Breast epithelium (tissue), 4 donors: Measurements from ENCODE around the gene CPNE2. TPM values are rescaled to one million over a fixed set of nuclear protein-coding genes. Genes with fewer than 3 reads are reported as not detected.

Experiments used
- DNase-seq, 2 donors: peaks; one replicate each; pipeline ENCODE4 v3.0.0-alpha.2; 2019; ENCODE audit warnings: low spot score in 2 of 2
- H3K27ac ChIP-seq, 2 donors: fragments of 200-600 bp; sonication (generic) in 1 of 2; one replicate each; pipeline ENCODE4 v1.5.1; 2016 to 2019; ENCODE audit warnings: mild to moderate bottlenecking in 1 of 2
- H3K27me3 ChIP-seq, 2 donors: fragments of 200-600 bp; sonication (generic) in 1 of 2; one replicate each; pipeline versions ENCODE4 v1.5.1 to v1.6.0; 2017 to 2019; ENCODE audit warnings: control low read depth in 1 of 2, mild to moderate bottlenecking in 1 of 2
- H3K36me3 ChIP-seq: fragments of 200-600 bp; one replicate; pipeline ENCODE4 v1.5.1; 2019
- H3K4me1 ChIP-seq, 2 donors: fragments of 200-600 bp; sonication (generic); one replicate each; pipeline ENCODE4 v1.5.1; 2016 to 2019; ENCODE audit warnings: control low read depth in 1 of 2
- H3K4me3 ChIP-seq, 3 donors: fragments of 200-600 bp; sonication (generic); 1 replicate in 2 of 3; 2 replicates in 1 of 3; pipeline ENCODE4 v1.5.1; 2016 to 2019; ENCODE audit warnings: mild to moderate bottlenecking in 3 of 3, moderate library complexity in 2 of 3
- H3K9me3 ChIP-seq, 2 donors: fragments of 200-600 bp; sonication (generic) in 1 of 2; one replicate each; pipeline ENCODE4 v1.5.1; 2016 to 2019; ENCODE audit warnings: control low read depth in 1 of 2
- POLR2A ChIP-seq: fragments of 450-650 bp; IDR thresholded peaks from one replicate; pipeline ENCODE4 v1.6.1; 2016; ENCODE audit warnings: antibody characterized with exemption, mild to moderate bottlenecking, moderate library complexity
- POLR2AphosphoS5 ChIP-seq, 3 donors: sonication (generic); formaldehyde crosslinking; IDR thresholded peaks; one replicate each; pipeline ENCODE4 v1.6.1; 2017; ENCODE audit warnings: antibody characterized with exemption in 3 of 3
- intact Hi-C: fragments of 100-400 bp; cut with DNase I; formaldehyde crosslinking; loops from one replicate; pipeline ENCODE4 v1.15.1; 2023; ENCODE audit warnings: low total_unique reads
- total RNA-seq, 3 donors: library from RNA; depleted of rRNA; stranded (reverse); fragments of >200 nt; gene quantifications; one replicate each; pipeline ENCODE4 v1.1.0, GENCODE V29; 2016
- TF ChIP-seq, protein P1 (sequence below), 3 donors: fragments of 450-650 bp; IDR thresholded peaks; one replicate each; pipeline ENCODE4 v1.5.1; 2016 to 2017; ENCODE audit warnings: antibody characterized with exemption in 3 of 3, mild to moderate bottlenecking in 3 of 3, moderate library complexity in 3 of 3

CPNE2 gene
- total RNA-seq, 3 donors from 2014 or later = 13.9 to 56.5 (median 26.5) TPM

GRCh38 chr16:57159447-57159846, 67.1 kb downstream of the CPNE2 start:
- intact Hi-C loops = no loop called here
- Histone ChIP-seq H3K9me3 (no peaks in the 10 kb centered on the region), H3K27me3 (no peaks in the 10 kb centered on the region), H3K4me3 (no peak overlapping the region), H3K36me3 (peaks cover 3% of the 10 kb centered on the region), H3K4me1 (no peaks in the 10 kb centered on the region), H3K27ac (no peak overlapping the region)
- DNase-seq = no peak
- TF ChIP-seq POLR2A = no peak
- TF ChIP-seq, protein P1, sequence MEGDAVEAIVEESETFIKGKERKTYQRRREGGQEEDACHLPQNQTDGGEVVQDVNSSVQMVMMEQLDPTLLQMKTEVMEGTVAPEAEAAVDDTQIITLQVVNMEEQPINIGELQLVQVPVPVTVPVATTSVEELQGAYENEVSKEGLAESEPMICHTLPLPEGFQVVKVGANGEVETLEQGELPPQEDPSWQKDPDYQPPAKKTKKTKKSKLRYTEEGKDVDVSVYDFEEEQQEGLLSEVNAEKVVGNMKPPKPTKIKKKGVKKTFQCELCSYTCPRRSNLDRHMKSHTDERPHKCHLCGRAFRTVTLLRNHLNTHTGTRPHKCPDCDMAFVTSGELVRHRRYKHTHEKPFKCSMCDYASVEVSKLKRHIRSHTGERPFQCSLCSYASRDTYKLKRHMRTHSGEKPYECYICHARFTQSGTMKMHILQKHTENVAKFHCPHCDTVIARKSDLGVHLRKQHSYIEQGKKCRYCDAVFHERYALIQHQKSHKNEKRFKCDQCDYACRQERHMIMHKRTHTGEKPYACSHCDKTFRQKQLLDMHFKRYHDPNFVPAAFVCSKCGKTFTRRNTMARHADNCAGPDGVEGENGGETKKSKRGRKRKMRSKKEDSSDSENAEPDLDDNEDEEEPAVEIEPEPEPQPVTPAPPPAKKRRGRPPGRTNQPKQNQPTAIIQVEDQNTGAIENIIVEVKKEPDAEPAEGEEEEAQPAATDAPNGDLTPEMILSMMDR (IDR thresholded peaks at IDR 0.05) = no peak
- TF ChIP-seq POLR2AphosphoS5 (IDR thresholded peaks at IDR 0.05) = no peak

GRCh38 chr16:57163842-57164241, 71.5 kb downstream of the CPNE2 start:
- peaks cover 3% of the 10 kb centered on the region for H3K36me3 ChIP-seq
- no peak overlapping the region for H3K4me3 ChIP-seq
- no peaks in the 10 kb centered on the region for H3K4me1 ChIP-seq
- no peak for DNase-seq
- intact Hi-C loops = no loop called here
- no peaks in the 10 kb centered on the region for H3K9me3 ChIP-seq
- H3K27ac ChIP-seq = no peak overlapping the region
- no peak for TF ChIP-seq POLR2AphosphoS5 (IDR thresholded peaks at IDR 0.05)
- TF ChIP-seq, protein P1 (IDR thresholded peaks at IDR 0.05) = no peak
- TF ChIP-seq POLR2A = no peak
- H3K27me3 ChIP-seq = no peaks in the 10 kb centered on the region

DNA sequence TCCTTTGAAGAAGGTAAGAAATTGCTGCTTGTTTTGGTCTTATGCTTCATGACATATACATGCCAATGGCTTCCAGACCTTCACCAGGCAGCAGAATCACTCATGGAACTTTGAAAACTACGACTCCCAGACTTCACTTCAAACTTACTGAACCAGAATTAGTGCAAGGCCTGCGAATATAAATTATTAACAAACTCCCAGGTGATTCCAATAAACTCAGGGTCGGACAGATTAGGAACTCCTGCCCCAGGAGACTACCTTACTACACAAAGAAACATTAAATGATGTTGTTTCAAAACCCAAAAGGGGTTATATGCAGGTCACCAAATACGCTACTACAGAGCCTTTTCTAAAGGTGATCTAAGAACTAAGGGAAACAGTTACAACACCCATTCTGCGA, 73.1 kb downstream of the CPNE2 start:
- no peak for TF ChIP-seq POLR2A
- TF ChIP-seq POLR2AphosphoS5 (IDR thresholded peaks at IDR 0.05) = no peak
- TF ChIP-seq, protein P1 (IDR thresholded peaks at IDR 0.05) = no peak
- Histone ChIP-seq H3K27me3 (no peaks in the 10 kb centered on the region), H3K9me3 (no peaks in the 10 kb centered on the region), H3K36me3 (no peaks in the 10 kb centered on the region), H3K27ac (no peak overlapping the region), H3K4me1 (no peaks in the 10 kb centered on the region), H3K4me3 (no peak overlapping the region)
- DNase-seq = no peak
- intact Hi-C loops = no loop called here

- no peak for DNase-seq
- intact Hi-C loops = loop anchor here (2.0 kb wide), 1 partner anchor 67 kb away; no protein-coding TSS in a partner anchor
- no peak overlapping the region for H3K4me3 ChIP-seq
These were observed 73.6 kb downstream of the CPNE2 start for GRCh38 chr16:57165938-57166337.

DNA sequence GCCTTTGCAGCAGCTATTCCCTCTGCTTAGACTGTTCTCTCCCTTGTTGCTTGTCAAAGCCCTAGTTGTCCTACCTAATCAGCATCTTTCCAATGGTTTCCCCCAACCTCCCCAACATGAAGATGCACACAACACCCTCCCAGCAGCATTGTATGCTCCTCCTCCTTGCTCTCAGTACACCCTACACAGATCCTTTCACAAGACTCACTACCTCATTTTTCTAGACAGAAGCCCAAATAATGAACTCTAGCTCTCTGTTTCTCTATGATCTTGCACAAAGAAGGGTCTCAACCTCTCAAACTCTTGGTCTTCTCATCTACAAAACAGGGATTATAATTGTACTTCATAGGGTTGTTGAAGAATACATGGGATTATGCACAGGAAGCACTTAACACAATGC, 74.1 kb downstream of the CPNE2 start:
- Histone ChIP-seq H3K36me3 (no peaks in the 10 kb centered on the region), H3K4me3 (no peak overlapping the region), H3K4me1 (no peaks in the 10 kb centered on the region), H3K27me3 (no peaks in the 10 kb centered on the region), H3K27ac (peak overlapping the region in 1 of 2 donors; percentile 58), H3K9me3 (no peaks in the 10 kb centered on the region)
- TF ChIP-seq POLR2A = no peak
- TF ChIP-seq, protein P1 (IDR thresholded peaks at IDR 0.05) = no peak
- TF ChIP-seq POLR2AphosphoS5 (IDR thresholded peaks at IDR 0.05) = no peak
- DNase-seq = no peak
- intact Hi-C loops = loop anchor here (2.0 kb wide), 1 partner anchor 68 kb away; no protein-coding TSS in a partner anchor

More at GRCh38 chr16:57165938-57166337, 73.6 kb downstream of the CPNE2 start:
- Histone ChIP-seq H3K9me3 (no peaks in the 10 kb centered on the region), H3K36me3 (no peaks in the 10 kb centered on the region), H3K27me3 (no peaks in the 10 kb centered on the region), H3K27ac (peak overlapping the region in 1 of 2 donors; percentile 58), H3K4me1 (no peaks in the 10 kb centered on the region)
- TF ChIP-seq POLR2A = no peak
- TF ChIP-seq, protein P1 (IDR thresholded peaks at IDR 0.05) = no peak
- no peak for TF ChIP-seq POLR2AphosphoS5 (IDR thresholded peaks at IDR 0.05)
